Measurements from ENCODE around the gene FCHSD1.
A peak's percentile ranks its signal among the peaks of the same experiment; 100 is the strongest.

The FCHSD1 gene

GRCh38 chr5:141623611-141624010 is 27.6 kb downstream of the FCHSD1 start:
- Histone ChIP-seq H3K4me3 (replicated peaks; ENCODE audit: insufficient read depth, low read length) (no peak overlapping the region), H3K27ac (replicated peaks) (no peak overlapping the region), H3K27me3 (ENCODE audit: insufficient read depth, poor library complexity, severe bottlenecking) (no peaks in the 10 kb centered on the region)
- TF ChIP-seq GABPA (IDR thresholded peaks at IDR 0.05; ENCODE audit: low read depth) (no peak), POLR2AphosphoS5 (IDR thresholded peaks at IDR 0.05; ENCODE audit: low read depth) (no peak), CTCF (IDR thresholded peaks at IDR 0.05; ENCODE audit: insufficient read depth, low read length) (no peak), SPI1 (IDR thresholded peaks at IDR 0.05; ENCODE audit: borderline replicate concordance, low read depth) (no peak), REST (IDR thresholded peaks at IDR 0.05; ENCODE audit: insufficient replicate concordance, low read depth) (no peak)
- DNase-seq (ENCODE audit: low read depth in 1 of 2, low spot score in 1 of 2) = no peak

GRCh38 chr5:141623186-141623585 is 28.0 kb downstream of the FCHSD1 start:
- no peak for TF ChIP-seq POLR2AphosphoS5 (IDR thresholded peaks at IDR 0.05; ENCODE audit: low read depth)
- TF ChIP-seq SPI1 (IDR thresholded peaks at IDR 0.05; ENCODE audit: borderline replicate concordance, low read depth) = no peak
- no peak for TF ChIP-seq CTCF (IDR thresholded peaks at IDR 0.05; ENCODE audit: insufficient read depth, low read length)
- no peaks in the 10 kb centered on the region for H3K27me3 ChIP-seq (ENCODE audit: insufficient read depth, poor library complexity, severe bottlenecking)
- no peak overlapping the region for H3K4me3 ChIP-seq (replicated peaks; ENCODE audit: insufficient read depth, low read length)
- H3K27ac ChIP-seq (replicated peaks) = no peak overlapping the region
- peak in 1 of 2 experiments; percentile 64 for DNase-seq (ENCODE audit: low read depth in 1 of 2, low spot score in 1 of 2)

DNA sequence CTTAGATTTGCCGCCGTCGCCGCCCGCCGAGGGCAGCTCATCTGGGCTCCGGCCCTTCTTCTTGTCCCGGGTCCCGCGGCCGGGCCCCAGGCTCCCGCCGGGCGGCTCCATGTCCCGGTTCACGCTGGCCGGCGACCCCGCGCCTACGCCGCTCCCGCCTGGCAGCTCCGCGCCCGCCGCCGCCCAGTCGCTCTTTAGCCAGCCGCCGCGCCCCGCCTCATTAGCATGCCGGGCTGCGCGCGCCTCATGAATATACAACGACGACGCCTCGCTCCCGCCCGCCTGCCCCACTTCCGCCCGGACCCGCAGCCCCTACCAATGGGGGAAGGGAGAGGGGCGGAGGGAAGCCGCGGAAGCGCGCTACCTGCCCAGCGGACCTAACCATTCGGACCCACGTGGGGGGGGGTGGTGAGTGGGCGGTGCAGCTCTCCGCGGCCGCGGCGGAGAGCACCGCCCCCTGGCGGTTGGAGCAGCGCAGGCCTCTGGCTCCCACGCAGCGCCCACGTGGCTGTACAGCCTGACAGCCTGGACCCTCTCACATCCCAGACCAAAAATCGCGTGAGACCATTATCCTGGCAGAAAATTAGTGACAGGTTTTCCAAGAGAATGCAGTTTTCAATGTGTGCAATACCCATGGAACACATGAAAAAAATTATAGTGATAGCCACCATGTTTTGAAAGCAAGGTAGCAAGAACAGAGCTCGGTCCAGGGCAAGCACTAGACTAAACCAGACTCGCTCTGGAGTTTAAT is 32.2 kb downstream of the FCHSD1 start, which contains the start of gene DIAPH1:
Gene DIAPH1 (minus strand): TSS at position 197 of the 751 bp plus-strand sequence. CDS start 86 bp downstream, at position 111.
- peak; percentile 83 for TF ChIP-seq CTCF (IDR thresholded peaks at IDR 0.05; ENCODE audit: insufficient read depth, low read length)
- peak; percentile 65 for TF ChIP-seq POLR2AphosphoS5 (IDR thresholded peaks at IDR 0.05; ENCODE audit: low read depth)
- peak; percentile 70; the same call in 1 of the 2 replicates for TF ChIP-seq SPI1 (IDR thresholded peaks at IDR 0.05; ENCODE audit: borderline replicate concordance, low read depth)
- peak; percentile 26 for TF ChIP-seq REST (IDR thresholded peaks at IDR 0.05; ENCODE audit: insufficient replicate concordance, low read depth)
- TF ChIP-seq GABPA (IDR thresholded peaks at IDR 0.05; ENCODE audit: low read depth) = peak; percentile 56
- H3K27ac ChIP-seq (replicated peaks) = peak within 1 kb of the TSS; percentile 89
- DNase-seq (ENCODE audit: low read depth in 1 of 2, low spot score in 1 of 2) = peak; percentile 96 to 97
- no peaks in the 10 kb centered on the region for H3K27me3 ChIP-seq (ENCODE audit: insufficient read depth, poor library complexity, severe bottlenecking)
- H3K4me3 ChIP-seq (replicated peaks; ENCODE audit: insufficient read depth, low read length) = peak within 1 kb of the TSS; percentile 83
